HepG2 (cell line): ENCODE data around the gene ZFP36L2. TPM values are rescaled to one million over a fixed set of nuclear protein-coding genes. Genes with fewer than 3 reads are reported as not detected.
A peak's percentile ranks its signal among the peaks of the same experiment; 100 is the strongest.

Experiments used
- CERS6 ChIP-seq: sonication (generic); formaldehyde crosslinking; IDR thresholded peaks from 2 replicates; pipeline ENCODE4 v1.5.0; 2020; ENCODE audit warnings: missing genetic modification reagents
- GPN1 ChIP-seq: sonication (generic); formaldehyde crosslinking; IDR thresholded peaks from 2 replicates; pipeline ENCODE4 v1.5.1; 2020; ENCODE audit warnings: missing genetic modification reagents, borderline replicate concordance
- IRF2 ChIP-seq: IDR thresholded peaks from 2 replicates; pipeline ENCODE4 v1.6.1; 2018; ENCODE audit warnings: missing genetic modification reagents, missing compliant biosample characterization
- NCOA1 ChIP-seq: sonication (generic); formaldehyde crosslinking; IDR thresholded peaks from 2 replicates; pipeline ENCODE4 v1.9.0; 2021; ENCODE audit warnings: missing genetic modification reagents
- NFKB2 ChIP-seq: sonication (generic); formaldehyde crosslinking; IDR thresholded peaks from 2 replicates; pipeline ENCODE4 v1.4.0; 2020; ENCODE audit warnings: missing genetic modification reagents, borderline replicate concordance
- NFKBIZ ChIP-seq: IDR thresholded peaks from 2 replicates; pipeline ENCODE4 v1.6.1; 2018; ENCODE audit warnings: missing genetic modification reagents, missing compliant biosample characterization
- PRDM15 ChIP-seq: sonication (generic); formaldehyde crosslinking; IDR thresholded peaks from 2 replicates; pipeline ENCODE4 v1.4.0; 2020; ENCODE audit warnings: missing genetic modification reagents
- SP140L ChIP-seq: sonication (generic); formaldehyde crosslinking; IDR thresholded peaks from 2 replicates; pipeline ENCODE4 v1.4.0; 2020; ENCODE audit warnings: missing genetic modification reagents, borderline replicate concordance
- TMF1 ChIP-seq: sonication (generic); formaldehyde crosslinking; IDR thresholded peaks from 2 replicates; pipeline ENCODE4 v1.8.1; 2022; ENCODE audit warnings: low read depth, missing genetic modification reagents
- ZBTB1 ChIP-seq: sonication (generic); formaldehyde crosslinking; IDR thresholded peaks from 2 replicates; pipeline ENCODE4 v1.4.0; 2020; ENCODE audit warnings: missing genetic modification reagents, borderline replicate concordance
- ZEB1 ChIP-seq: IDR thresholded peaks from 2 replicates; pipeline ENCODE4 v1.6.1; 2012; ENCODE audit warnings: mild to moderate bottlenecking, low read depth, inconsistent platforms; ENCODE audit not compliant: insufficient replicate concordance
- ZMYM2 ChIP-seq: sonication (generic); formaldehyde crosslinking; IDR thresholded peaks from 2 replicates; pipeline ENCODE4 v1.8.0; 2022; ENCODE audit warnings: mild to moderate bottlenecking, missing genetic modification reagents
- ZNF124 ChIP-seq: sonication (generic); formaldehyde crosslinking; IDR thresholded peaks from 2 replicates; pipeline ENCODE4 v1.4.0; 2020; ENCODE audit warnings: missing genetic modification reagents
- ZNF605 ChIP-seq: sonication (generic); formaldehyde crosslinking; IDR thresholded peaks from 2 replicates; pipeline ENCODE4 v1.8.0; 2022; ENCODE audit warnings: mild to moderate bottlenecking, missing genetic modification reagents
- polyA plus RNA-seq, 8 experiments: library from polyadenylated mRNA; depleted of rRNA in 3 of 8; stranded (reverse) in 7 of 8; unstranded in 1 of 8; fragments of >200 nt; fragmentation: Illumina TruSeq in 4 of 8; extraction: Trizol in 4 of 8; gene quantifications; 2 replicates each; pipeline versions ENCODE4 v1.2.1 to v1.2.3, GENCODE V29; 2011 to 2016; ENCODE audit warnings: low read depth in 4 of 8, missing spikeins in 1 of 8, mixed read lengths in 1 of 8; ENCODE audit not compliant: insufficient read depth in 1 of 8
- total RNA-seq, 5 experiments: library from RNA; depleted of rRNA; stranded (reverse); fragments of >200 nt; fragmentation: Illumina TruSeq; extraction: Trizol; gene quantifications; 2 replicates each; pipeline ENCODE4 v1.2.3, GENCODE V29; 2016; ENCODE audit warnings: low read depth in 1 of 5
- TF ChIP-seq, protein P1 (sequence below): sonication (generic); formaldehyde crosslinking; IDR thresholded peaks from 2 replicates; pipeline ENCODE4 v1.5.0; 2020; ENCODE audit warnings: missing genetic modification reagents
- TF ChIP-seq, protein P2 (sequence below): sonication (generic); formaldehyde crosslinking; IDR thresholded peaks from 2 replicates; pipeline ENCODE4 v1.8.0; 2022; ENCODE audit warnings: mild to moderate bottlenecking, missing genetic modification reagents, moderate library complexity
- TF ChIP-seq, protein P3 (sequence below): sonication (generic); formaldehyde crosslinking; IDR thresholded peaks from 2 replicates; pipeline ENCODE4 v1.4.0; 2020; ENCODE audit warnings: missing genetic modification reagents, borderline replicate concordance

The ZFP36L2 gene
- total and polyA plus RNA-seq, 2 of the 13 experiments (the other 11 are each of a cell fraction or from before 2014, with no cell fraction given), result 11.2 to 21.8 TPM

DNA sequence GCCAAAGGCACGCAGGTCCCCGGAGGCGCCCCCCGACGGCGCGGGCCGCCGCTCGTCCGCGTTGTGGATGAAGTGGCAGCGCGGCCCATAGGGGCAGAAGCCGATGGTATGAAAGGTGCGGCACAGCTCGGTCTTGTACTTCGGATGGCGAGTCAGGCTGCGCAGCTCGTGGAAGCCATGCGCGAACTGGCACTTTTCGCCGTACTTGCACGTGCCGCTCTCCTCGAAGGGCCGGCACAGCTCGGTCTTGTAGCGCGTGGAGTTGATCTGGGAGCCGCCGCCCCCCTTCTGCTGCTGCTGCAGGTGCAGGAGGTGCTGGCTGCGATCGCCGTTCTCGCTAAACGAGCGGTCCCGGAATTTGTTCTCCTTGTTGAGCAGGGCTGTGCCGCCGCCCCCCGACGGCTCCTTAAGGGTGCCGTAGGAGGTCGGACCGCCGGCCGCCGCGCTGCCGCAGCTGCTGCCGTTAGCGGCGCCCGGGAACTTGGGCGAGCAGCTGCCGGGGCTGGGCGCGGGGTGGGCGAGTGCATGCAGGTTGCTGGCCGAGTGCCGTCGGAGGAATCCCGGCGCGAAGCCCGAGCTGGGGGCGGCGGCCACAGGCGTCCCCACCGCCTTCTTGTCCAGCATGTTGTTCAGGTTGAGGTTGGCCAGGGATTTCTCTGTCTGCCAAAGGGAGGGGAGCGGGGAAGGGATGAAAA is 1.2 kb downstream of the ZFP36L2 start (continued):
- TF ChIP-seq ZEB1, result no peak
- TF ChIP-seq ZNF124 (CRISPR knock-in tag), result no peak
- TF ChIP-seq CERS6 (CRISPR knock-in tag), result no peak
- TF ChIP-seq, protein P1, sequence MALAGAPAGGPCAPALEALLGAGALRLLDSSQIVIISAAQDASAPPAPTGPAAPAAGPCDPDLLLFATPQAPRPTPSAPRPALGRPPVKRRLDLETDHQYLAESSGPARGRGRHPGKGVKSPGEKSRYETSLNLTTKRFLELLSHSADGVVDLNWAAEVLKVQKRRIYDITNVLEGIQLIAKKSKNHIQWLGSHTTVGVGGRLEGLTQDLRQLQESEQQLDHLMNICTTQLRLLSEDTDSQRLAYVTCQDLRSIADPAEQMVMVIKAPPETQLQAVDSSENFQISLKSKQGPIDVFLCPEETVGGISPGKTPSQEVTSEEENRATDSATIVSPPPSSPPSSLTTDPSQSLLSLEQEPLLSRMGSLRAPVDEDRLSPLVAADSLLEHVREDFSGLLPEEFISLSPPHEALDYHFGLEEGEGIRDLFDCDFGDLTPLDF (CRISPR knock-in tag), result no peak
- TF ChIP-seq NFKBIZ (CRISPR knock-in tag), result no peak
- TF ChIP-seq, protein P2, sequence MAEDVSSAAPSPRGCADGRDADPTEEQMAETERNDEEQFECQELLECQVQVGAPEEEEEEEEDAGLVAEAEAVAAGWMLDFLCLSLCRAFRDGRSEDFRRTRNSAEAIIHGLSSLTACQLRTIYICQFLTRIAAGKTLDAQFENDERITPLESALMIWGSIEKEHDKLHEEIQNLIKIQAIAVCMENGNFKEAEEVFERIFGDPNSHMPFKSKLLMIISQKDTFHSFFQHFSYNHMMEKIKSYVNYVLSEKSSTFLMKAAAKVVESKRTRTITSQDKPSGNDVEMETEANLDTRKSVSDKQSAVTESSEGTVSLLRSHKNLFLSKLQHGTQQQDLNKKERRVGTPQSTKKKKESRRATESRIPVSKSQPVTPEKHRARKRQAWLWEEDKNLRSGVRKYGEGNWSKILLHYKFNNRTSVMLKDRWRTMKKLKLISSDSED (CRISPR knock-in tag), result 0 out of 2 replicates have a peak, but pooled peaks have one; percentile 15
- TF ChIP-seq GPN1, result no peak
- no peak; the same call in 1 of the 2 replicates for TF ChIP-seq ZMYM2 (CRISPR knock-in tag)
- no peak; the same call in 1 of the 2 replicates for TF ChIP-seq NCOA1 (CRISPR knock-in tag)
- no peak for TF ChIP-seq PRDM15 (CRISPR knock-in tag)
- TF ChIP-seq ZNF605 (CRISPR knock-in tag), result no peak
- no peak for TF ChIP-seq ZBTB1
- TF ChIP-seq, protein P3, sequence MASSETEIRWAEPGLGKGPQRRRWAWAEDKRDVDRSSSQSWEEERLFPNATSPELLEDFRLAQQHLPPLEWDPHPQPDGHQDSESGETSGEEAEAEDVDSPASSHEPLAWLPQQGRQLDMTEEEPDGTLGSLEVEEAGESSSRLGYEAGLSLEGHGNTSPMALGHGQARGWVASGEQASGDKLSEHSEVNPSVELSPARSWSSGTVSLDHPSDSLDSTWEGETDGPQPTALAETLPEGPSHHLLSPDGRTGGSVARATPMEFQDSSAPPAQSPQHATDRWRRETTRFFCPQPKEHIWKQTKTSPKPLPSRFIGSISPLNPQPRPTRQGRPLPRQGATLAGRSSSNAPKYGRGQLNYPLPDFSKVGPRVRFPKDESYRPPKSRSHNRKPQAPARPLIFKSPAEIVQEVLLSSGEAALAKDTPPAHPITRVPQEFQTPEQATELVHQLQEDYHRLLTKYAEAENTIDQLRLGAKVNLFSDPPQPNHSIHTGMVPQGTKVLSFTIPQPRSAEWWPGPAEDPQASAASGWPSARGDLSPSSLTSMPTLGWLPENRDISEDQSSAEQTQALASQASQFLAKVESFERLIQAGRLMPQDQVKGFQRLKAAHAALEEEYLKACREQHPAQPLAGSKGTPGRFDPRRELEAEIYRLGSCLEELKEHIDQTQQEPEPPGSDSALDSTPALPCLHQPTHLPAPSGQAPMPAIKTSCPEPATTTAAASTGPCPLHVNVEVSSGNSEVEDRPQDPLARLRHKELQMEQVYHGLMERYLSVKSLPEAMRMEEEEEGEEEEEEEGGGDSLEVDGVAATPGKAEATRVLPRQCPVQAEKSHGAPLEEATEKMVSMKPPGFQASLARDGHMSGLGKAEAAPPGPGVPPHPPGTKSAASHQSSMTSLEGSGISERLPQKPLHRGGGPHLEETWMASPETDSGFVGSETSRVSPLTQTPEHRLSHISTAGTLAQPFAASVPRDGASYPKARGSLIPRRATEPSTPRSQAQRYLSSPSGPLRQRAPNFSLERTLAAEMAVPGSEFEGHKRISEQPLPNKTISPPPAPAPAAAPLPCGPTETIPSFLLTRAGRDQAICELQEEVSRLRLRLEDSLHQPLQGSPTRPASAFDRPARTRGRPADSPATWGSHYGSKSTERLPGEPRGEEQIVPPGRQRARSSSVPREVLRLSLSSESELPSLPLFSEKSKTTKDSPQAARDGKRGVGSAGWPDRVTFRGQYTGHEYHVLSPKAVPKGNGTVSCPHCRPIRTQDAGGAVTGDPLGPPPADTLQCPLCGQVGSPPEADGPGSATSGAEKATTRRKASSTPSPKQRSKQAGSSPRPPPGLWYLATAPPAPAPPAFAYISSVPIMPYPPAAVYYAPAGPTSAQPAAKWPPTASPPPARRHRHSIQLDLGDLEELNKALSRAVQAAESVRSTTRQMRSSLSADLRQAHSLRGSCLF (CRISPR knock-in tag), result no peak
- TF ChIP-seq IRF2 (CRISPR knock-in tag), result 0 out of 2 replicates have a peak, but pooled peaks have one; percentile 37
- TF ChIP-seq TMF1 (CRISPR knock-in tag), result peak; percentile 84
- no peak for TF ChIP-seq SP140L (CRISPR knock-in tag)
- peak; percentile 76; the same call in 1 of the 2 replicates for TF ChIP-seq NFKB2 (CRISPR knock-in tag)
